ENCODE measurements around the gene GHR. TPM values are rescaled to one million over a fixed set of nuclear protein-coding genes. Genes with fewer than 3 reads are reported as not detected.

GHR gene
- total and polyA plus RNA-seq, 10 of the 15 experiments (the other 5 are each of a cell fraction or from before 2014, with no cell fraction given), result 0.23 to 10.2 (median 0.48) TPM

DNA sequence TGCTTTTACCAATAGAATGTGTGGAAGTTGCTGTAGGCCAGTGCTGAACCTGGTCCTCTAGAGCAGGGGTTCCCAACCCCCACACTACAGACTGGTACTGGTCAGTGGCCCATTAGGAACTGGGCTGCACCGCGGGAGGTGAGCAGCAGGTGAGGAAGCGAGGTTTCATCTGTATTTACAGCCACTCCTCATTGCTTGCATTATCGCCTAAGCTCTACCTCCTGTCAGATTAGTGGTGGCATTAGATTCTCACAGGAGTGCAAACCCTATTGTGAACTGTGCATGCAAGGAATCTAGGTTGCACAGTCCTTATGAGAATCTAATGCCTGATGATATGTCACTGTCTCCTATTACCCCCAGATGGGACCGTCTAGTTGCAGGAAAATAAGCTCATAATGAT, 327.3 kb downstream of the GHR start:
- RAD21 ChIA-PET (ENCODE audit: unreplicated experiment), result interaction anchor here (1.1 to 2.2 kb wide), 2 partner anchors 139 to 165 kb away, joined by 3 to 12 read pairs; no protein-coding TSS in a partner anchor
- in situ Hi-C loops (cut with MboI), result no loop called here
- no peak for DNase-seq (ENCODE audit: low read depth, low spot score)

More for the DNA sequence above, 327.3 kb downstream of the GHR start:
- Histone ChIP-seq H3K27me3 (replicated peaks in 1 of 2; ENCODE audit: control insufficient read depth in 2 of 2, insufficient read depth in 2 of 2, low read length in 1 of 2) (no peaks in the 10 kb centered on the region), H3K36me3 (ENCODE audit: control insufficient read depth in 2 of 2, insufficient read depth in 2 of 2, low read length in 1 of 2) (no peaks in the 10 kb centered on the region), H3K9me3 (replicated peaks; ENCODE audit: control insufficient read depth, insufficient read depth, low read length) (no peaks in the 10 kb centered on the region), H3K4me2 (ENCODE audit: control insufficient read depth, insufficient read depth) (no peak overlapping the region), H3K4me1 (ENCODE audit: control insufficient read depth, insufficient read depth, low read length) (no peaks in the 10 kb centered on the region), H2AFZ (ENCODE audit: control insufficient read depth, low read depth, low read length) (no peak overlapping the region), H3K79me2 (ENCODE audit: control insufficient read depth, insufficient read depth, low read length) (no peaks in the 10 kb centered on the region), H3K9ac (ENCODE audit: control insufficient read depth, insufficient read depth, low read length) (no peak overlapping the region), H3K4me3 (no peak overlapping the region), H3K27ac (ENCODE audit: control insufficient read depth, insufficient read depth) (no peak overlapping the region), H4K20me1 (ENCODE audit: control insufficient read depth, insufficient read depth) (no peaks in the 10 kb centered on the region)
- intact Hi-C loops (cut with micrococcal nuclease; ENCODE audit: unreplicated experiment), result no loop called here
- TF ChIP-seq SP1 (IDR thresholded peaks at IDR 0.05; ENCODE audit: low read depth, low read length), result no peak
- TF ChIP-seq ZNF217 (IDR thresholded peaks at IDR 0.05), result no peak
- TF ChIP-seq, protein P1, sequence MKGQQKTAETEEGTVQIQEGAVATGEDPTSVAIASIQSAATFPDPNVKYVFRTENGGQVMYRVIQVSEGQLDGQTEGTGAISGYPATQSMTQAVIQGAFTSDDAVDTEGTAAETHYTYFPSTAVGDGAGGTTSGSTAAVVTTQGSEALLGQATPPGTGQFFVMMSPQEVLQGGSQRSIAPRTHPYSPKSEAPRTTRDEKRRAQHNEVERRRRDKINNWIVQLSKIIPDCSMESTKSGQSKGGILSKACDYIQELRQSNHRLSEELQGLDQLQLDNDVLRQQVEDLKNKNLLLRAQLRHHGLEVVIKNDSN (IDR thresholded peaks at IDR 0.05; ENCODE audit: borderline replicate concordance, extremely low read length, insufficient read depth, low read depth, low read length), result no peak
- TF ChIP-seq, protein P2, sequence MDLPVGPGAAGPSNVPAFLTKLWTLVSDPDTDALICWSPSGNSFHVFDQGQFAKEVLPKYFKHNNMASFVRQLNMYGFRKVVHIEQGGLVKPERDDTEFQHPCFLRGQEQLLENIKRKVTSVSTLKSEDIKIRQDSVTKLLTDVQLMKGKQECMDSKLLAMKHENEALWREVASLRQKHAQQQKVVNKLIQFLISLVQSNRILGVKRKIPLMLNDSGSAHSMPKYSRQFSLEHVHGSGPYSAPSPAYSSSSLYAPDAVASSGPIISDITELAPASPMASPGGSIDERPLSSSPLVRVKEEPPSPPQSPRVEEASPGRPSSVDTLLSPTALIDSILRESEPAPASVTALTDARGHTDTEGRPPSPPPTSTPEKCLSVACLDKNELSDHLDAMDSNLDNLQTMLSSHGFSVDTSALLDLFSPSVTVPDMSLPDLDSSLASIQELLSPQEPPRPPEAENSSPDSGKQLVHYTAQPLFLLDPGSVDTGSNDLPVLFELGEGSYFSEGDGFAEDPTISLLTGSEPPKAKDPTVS (IDR thresholded peaks at IDR 0.05; ENCODE audit: low read depth, low read length), result no peak
- TF ChIP-seq, protein P3, sequence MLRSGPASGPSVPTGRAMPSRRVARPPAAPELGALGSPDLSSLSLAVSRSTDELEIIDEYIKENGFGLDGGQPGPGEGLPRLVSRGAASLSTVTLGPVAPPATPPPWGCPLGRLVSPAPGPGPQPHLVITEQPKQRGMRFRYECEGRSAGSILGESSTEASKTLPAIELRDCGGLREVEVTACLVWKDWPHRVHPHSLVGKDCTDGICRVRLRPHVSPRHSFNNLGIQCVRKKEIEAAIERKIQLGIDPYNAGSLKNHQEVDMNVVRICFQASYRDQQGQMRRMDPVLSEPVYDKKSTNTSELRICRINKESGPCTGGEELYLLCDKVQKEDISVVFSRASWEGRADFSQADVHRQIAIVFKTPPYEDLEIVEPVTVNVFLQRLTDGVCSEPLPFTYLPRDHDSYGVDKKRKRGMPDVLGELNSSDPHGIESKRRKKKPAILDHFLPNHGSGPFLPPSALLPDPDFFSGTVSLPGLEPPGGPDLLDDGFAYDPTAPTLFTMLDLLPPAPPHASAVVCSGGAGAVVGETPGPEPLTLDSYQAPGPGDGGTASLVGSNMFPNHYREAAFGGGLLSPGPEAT (IDR thresholded peaks at IDR 0.05; ENCODE audit: low read depth), result no peak
- TF ChIP-seq EGR1 (IDR thresholded peaks at IDR 0.05; ENCODE audit: borderline replicate concordance in 1 of 2, low read depth in 2 of 2, low read length in 2 of 2), result no peak
- TF ChIP-seq ZNF207 (IDR thresholded peaks at IDR 0.05; ENCODE audit: borderline replicate concordance), result no peak
- TF ChIP-seq KDM1A (IDR thresholded peaks at IDR 0.05; ENCODE audit: borderline replicate concordance), result no peak
- no peak for TF ChIP-seq NRF1 (conservative IDR thresholded peaks at IDR 0.05; ENCODE audit: low read depth, low read length)
- TF ChIP-seq, protein P4, sequence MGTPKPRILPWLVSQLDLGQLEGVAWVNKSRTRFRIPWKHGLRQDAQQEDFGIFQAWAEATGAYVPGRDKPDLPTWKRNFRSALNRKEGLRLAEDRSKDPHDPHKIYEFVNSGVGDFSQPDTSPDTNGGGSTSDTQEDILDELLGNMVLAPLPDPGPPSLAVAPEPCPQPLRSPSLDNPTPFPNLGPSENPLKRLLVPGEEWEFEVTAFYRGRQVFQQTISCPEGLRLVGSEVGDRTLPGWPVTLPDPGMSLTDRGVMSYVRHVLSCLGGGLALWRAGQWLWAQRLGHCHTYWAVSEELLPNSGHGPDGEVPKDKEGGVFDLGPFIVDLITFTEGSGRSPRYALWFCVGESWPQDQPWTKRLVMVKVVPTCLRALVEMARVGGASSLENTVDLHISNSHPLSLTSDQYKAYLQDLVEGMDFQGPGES (IDR thresholded peaks at IDR 0.05), result no peak
- TF ChIP-seq BCL11A (IDR thresholded peaks at IDR 0.05; ENCODE audit: low read depth, low read length), result no peak
- TF ChIP-seq, protein P5, sequence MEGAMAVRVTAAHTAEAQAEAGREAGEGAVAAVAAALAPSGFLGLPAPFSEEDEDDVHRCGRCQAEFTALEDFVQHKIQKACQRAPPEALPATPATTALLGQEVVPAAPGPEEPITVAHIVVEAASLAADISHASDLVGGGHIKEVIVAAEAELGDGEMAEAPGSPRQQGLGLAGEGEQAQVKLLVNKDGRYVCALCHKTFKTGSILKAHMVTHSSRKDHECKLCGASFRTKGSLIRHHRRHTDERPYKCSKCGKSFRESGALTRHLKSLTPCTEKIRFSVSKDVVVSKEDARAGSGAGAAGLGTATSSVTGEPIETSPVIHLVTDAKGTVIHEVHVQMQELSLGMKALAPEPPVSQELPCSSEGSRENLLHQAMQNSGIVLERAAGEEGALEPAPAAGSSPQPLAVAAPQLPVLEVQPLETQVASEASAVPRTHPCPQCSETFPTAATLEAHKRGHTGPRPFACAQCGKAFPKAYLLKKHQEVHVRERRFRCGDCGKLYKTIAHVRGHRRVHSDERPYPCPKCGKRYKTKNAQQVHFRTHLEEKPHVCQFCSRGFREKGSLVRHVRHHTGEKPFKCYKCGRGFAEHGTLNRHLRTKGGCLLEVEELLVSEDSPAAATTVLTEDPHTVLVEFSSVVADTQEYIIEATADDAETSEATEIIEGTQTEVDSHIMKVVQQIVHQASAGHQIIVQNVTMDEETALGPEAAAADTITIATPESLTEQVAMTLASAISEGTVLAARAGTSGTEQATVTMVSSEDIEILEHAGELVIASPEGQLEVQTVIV (IDR thresholded peaks at IDR 0.05; ENCODE audit: borderline replicate concordance, partially characterized antibody), result no peak
- TF ChIP-seq TCF7 (IDR thresholded peaks at IDR 0.05; ENCODE audit: borderline replicate concordance), result no peak
- no peak for TF ChIP-seq PAX8 (IDR thresholded peaks at IDR 0.05)
- no peak for TF ChIP-seq NR2C1 (IDR thresholded peaks at IDR 0.05)
- no peak for TF ChIP-seq IRF4 (IDR thresholded peaks at IDR 0.05; ENCODE audit: low read depth, low read length)
- POLR2A ChIA-PET, result no interaction called here
- no peak for FAIRE-seq
- WGBS (ENCODE audit: insufficient coverage, insufficient replicate concordance, low lambda C conversion rate, missing lambda C conversion rate), result 89% methylated on average over 5 of the region's 5 CpGs
- BruUV-seq (replicated peaks), result no TSS peak
- no peak for ATAC-seq
- CTCF ChIA-PET, result interaction anchor here (0.7 to 2.9 kb wide), 7 partner anchors 10 to 167 kb away, joined by 3 to 13 read pairs (median 3); no protein-coding TSS in a partner anchor
- SMC1A ChIA-PET (ENCODE audit: uncharacterized antibody, unreplicated experiment), result interaction anchor here (0.8 to 2.2 kb wide), 4 partner anchors 11 to 139 kb away, joined by 3 to 12 read pairs (median 6); no protein-coding TSS in a partner anchor

Data from GM12878 (cell line).